Prostate gland (tissue), 2 donors: ENCODE data around the gene TICRR. TPM values are rescaled to one million over a fixed set of nuclear protein-coding genes. Genes with fewer than 3 reads are reported as not detected.

Source experiments
- DNase-seq: peaks from one replicate; pipeline ENCODE4 v3.0.0-alpha.2; 2019; ENCODE audit warnings: low spot score
- H3K27ac ChIP-seq, 2 donors: fragments of 200-600 bp; sonication (generic); 2 replicates each; pipeline ENCODE4 v1.5.1; 2017 to 2019
- H3K27me3 ChIP-seq: fragments of 200-600 bp; sonication (generic); replicated peaks from 2 replicates; pipeline ENCODE4 v1.5.1; 2019; ENCODE audit not compliant: insufficient read depth
- H3K36me3 ChIP-seq, 2 donors: fragments of 200-600 bp; sonication (generic); 1 replicate in 1 of 2; 2 replicates in 1 of 2; pipeline versions ENCODE4 v1.5.1 to v1.8.1; 2017 to 2019
- H3K4me1 ChIP-seq: fragments of 200-600 bp; sonication (generic); replicated peaks from 2 replicates; pipeline ENCODE4 v1.5.1; 2019
- H3K4me3 ChIP-seq, 2 donors: fragments of 200-600 bp; sonication (generic); 2 replicates each; pipeline ENCODE4 v1.5.1; 2017 to 2019
- H3K9me3 ChIP-seq: fragments of 200-600 bp; sonication (generic); 2 replicates; pipeline ENCODE4 v1.5.1; 2017
- CTCF ChIP-seq, 4 experiments: fragments of 200-600 bp in 2 of 4; fragments of 450-650 bp in 2 of 4; sonication (generic) in 2 of 4; IDR thresholded peaks; 1 replicate in 3 of 4; 2 replicates in 1 of 4; pipeline ENCODE4 v1.5.1; 2016 to 2019; ENCODE audit warnings: antibody characterized with exemption in 4 of 4, mild to moderate bottlenecking in 2 of 4, moderate library complexity in 2 of 4
- POLR2A ChIP-seq: fragments of 450-650 bp; IDR thresholded peaks from one replicate; pipeline ENCODE4 v1.6.1; 2016; ENCODE audit warnings: antibody characterized with exemption, mild to moderate bottlenecking
- POLR2AphosphoS5 ChIP-seq: sonication (generic); formaldehyde crosslinking; IDR thresholded peaks from one replicate; pipeline ENCODE4 v1.6.1; 2017; ENCODE audit warnings: antibody characterized with exemption
- WGBS: methylation state at CpG from one replicate; pipeline ENCODE4 v1.1.5; 2018; 5-methylcytosine and 5-hydroxymethylcytosine counted together
- intact Hi-C: fragments of 100-400 bp; cut with DNase I; formaldehyde crosslinking; loops from one replicate; pipeline ENCODE4 v1.14.2; 2022
- total RNA-seq, 2 donors: library from RNA; depleted of rRNA; stranded (reverse); fragments of >200 nt; gene quantifications; one replicate each; pipeline ENCODE4 v1.1.0, GENCODE V29; 2016

The TICRR gene
- total RNA-seq, 2 donors from 2014 or later, result 0.55 to 4.1 TPM

- Histone ChIP-seq H3K9me3 (no peaks in the 10 kb centered on the region), H3K4me3 (no peak overlapping the region), H3K27ac (no peak overlapping the region), H3K4me1 (no peaks in the 10 kb centered on the region), H3K27me3 (no peaks in the 10 kb centered on the region), H3K36me3 (no peaks in the 10 kb centered on the region)
- intact Hi-C loops, result loop anchor here (10.0 kb wide), 1 partner anchor 199 kb away; no protein-coding TSS in a partner anchor
- no peak for DNase-seq
- TF ChIP-seq POLR2AphosphoS5 (no peak), CTCF (IDR thresholded peaks at IDR 0.05) (no peak), POLR2A (no peak)
- WGBS, result 68% methylated on average over 7 of the region's 7 CpGs
Observed at GRCh38 chr15:89554247-89554646, 21.0 kb upstream of the TICRR start.

- Histone ChIP-seq H3K4me1 (no peaks in the 10 kb centered on the region), H3K27me3 (no peaks in the 10 kb centered on the region), H3K36me3 (no peaks in the 10 kb centered on the region), H3K9me3 (no peaks in the 10 kb centered on the region), H3K4me3 (no peak overlapping the region), H3K27ac (no peak overlapping the region)
- DNase-seq, result no peak
- no peak for TF ChIP-seq POLR2AphosphoS5
- no peak for TF ChIP-seq POLR2A
- TF ChIP-seq CTCF (IDR thresholded peaks at IDR 0.05), result no peak
- intact Hi-C loops, result loop anchor here (10.0 kb wide), 1 partner anchor 201 kb away; no protein-coding TSS in a partner anchor
- 75% methylated on average over 5 of the region's 5 CpGs for WGBS
Observed at GRCh38 chr15:89555768-89556167, 19.5 kb upstream of the TICRR start.

GRCh38 chr15:89556413-89557262 lies 18.6 kb upstream of the TICRR start:
- peak; percentile 32 to 71 (median 64) for TF ChIP-seq CTCF (IDR thresholded peaks at IDR 0.05)
- TF ChIP-seq POLR2A, result no peak
- no peak for TF ChIP-seq POLR2AphosphoS5

GRCh38 chr15:89559769-89560264 lies 15.5 kb upstream of the TICRR start:
- Histone ChIP-seq H3K4me1 (no peaks in the 10 kb centered on the region), H3K4me3 (no peak overlapping the region), H3K27ac (no peak overlapping the region), H3K27me3 (no peaks in the 10 kb centered on the region), H3K9me3 (no peaks in the 10 kb centered on the region), H3K36me3 (no peaks in the 10 kb centered on the region)
- no peak for DNase-seq
- intact Hi-C loops, result loop anchor here (10.0 kb wide), 1 partner anchor 205 kb away; no protein-coding TSS in a partner anchor
- WGBS, result 77% methylated on average over 5 of the region's 5 CpGs
- no peak for TF ChIP-seq POLR2AphosphoS5

More at GRCh38 chr15:89556413-89557262, 18.6 kb upstream of the TICRR start:
- WGBS, result 51% methylated on average over 9 of the region's 9 CpGs
- H3K27ac ChIP-seq, result no peak overlapping the region
- H3K4me3 ChIP-seq, result no peak overlapping the region
- no peaks in the 10 kb centered on the region for H3K36me3 ChIP-seq
- H3K27me3 ChIP-seq, result no peaks in the 10 kb centered on the region
- peak; percentile 64 for DNase-seq
- no peaks in the 10 kb centered on the region for H3K4me1 ChIP-seq
- H3K9me3 ChIP-seq, result no peaks in the 10 kb centered on the region
- intact Hi-C loops, result loop anchor here (10.0 kb wide), 1 partner anchor 202 kb away; no protein-coding TSS in a partner anchor

GRCh38 chr15:89566181-89566580 lies 9.1 kb upstream of the TICRR start:
- Histone ChIP-seq H3K27me3 (no peaks in the 10 kb centered on the region), H3K4me1 (no peaks in the 10 kb centered on the region), H3K4me3 (no peak overlapping the region), H3K36me3 (no peaks in the 10 kb centered on the region), H3K27ac (no peak overlapping the region), H3K9me3 (no peaks in the 10 kb centered on the region)
- intact Hi-C loops, result no loop called here
- DNase-seq, result no peak
- 73% methylated on average over 7 of the region's 7 CpGs for WGBS
- no peak for TF ChIP-seq POLR2AphosphoS5
- no peak for TF ChIP-seq POLR2A
- no peak for TF ChIP-seq CTCF (IDR thresholded peaks at IDR 0.05)
